Measurements from ENCODE around the gene POLD1.

GRCh38 chr19:50427318-50427925, 43.3 kb downstream of the POLD1 start:
- no peak for TF ChIP-seq CTCF (IDR thresholded peaks at IDR 0.05)
- TF ChIP-seq POLR2A (IDR thresholded peaks at IDR 0.05) = no peak
